HS-5 (cell line): Measurements from ENCODE around the gene UCMA.

Experiments used
- DNase-seq: peaks from one replicate; pipeline ENCODE4 v3.0.0-alpha.2; 2012; ENCODE audit warnings: low read depth

Gene UCMA

DNA sequence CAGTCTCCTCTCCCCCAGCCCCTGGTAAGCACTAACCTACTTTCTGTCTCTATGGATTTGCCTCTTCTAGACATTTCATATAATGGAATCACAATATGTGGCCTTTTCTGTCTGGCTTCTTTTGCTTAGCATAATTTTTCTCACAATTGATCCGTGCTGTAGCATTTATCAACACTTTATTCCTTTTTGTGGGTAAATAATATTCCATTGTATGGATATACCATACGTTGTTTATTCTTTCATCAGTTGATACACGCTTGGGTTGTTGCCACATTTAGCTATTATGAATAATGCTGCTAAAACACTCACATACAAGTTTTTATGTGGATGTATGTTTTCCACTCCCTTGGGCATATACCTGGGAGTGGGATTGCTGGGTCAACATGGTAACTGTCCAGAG, 47.0 kb downstream of the UCMA start:
- DNase-seq, result no peak

DNA sequence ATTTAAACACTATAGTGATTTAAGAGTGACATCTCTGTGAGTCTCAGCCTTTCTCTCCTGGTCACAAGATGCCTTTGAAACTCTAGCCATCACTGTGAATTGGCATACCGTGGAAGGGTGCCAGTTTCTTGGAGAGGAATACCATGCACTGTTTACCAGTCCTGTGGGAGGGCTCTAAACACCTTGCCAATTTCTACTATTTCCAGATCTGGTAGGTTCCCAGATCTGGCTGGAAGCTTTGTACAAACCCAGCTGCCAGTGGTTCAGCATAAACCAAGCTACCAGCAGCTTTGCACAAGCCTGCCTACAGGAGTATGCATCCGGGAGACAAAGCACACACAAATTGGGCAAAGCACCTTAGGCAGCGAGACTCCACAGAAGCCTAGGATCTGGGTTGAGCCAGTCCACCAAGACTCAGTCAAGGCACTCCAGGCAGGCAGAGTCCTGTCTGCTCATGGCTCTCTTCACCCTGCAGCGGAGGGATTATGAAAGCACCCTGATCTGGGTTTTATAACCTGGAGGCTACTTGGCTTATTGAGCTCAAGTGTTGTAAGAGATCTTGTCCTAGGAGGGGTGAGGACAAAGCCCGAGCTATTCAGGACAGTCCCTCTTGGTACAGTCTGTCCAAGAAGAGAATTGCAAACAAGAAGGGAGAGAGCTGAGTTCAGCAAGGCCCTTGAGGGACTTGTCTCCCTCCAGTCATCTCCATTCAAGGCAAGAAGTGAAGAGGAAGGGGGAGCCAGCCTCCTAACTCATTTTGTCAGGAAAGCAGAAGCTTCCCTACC, 49.3 kb downstream of the UCMA start:
- DNase-seq, result no peak

DNA sequence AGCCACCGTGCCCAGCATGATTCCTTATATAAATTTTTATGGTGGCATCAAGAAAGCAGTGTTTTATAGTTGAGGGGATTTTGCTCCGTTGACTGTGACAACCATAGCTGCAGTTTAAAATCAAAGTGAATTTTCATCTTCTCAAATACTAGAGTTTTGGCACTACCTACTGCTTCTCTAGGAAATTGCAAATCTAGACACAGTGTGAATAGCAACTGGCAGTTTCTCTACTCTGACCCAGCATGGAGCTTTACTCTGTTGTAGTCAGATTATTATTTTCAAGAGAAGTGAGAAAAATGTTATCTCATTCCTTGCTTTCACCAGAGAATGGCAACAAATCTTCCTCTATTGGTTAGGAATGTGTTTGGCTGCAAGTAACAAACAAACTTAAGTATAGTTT, 49.9 kb downstream of the UCMA start:
- no peak for DNase-seq

DNA sequence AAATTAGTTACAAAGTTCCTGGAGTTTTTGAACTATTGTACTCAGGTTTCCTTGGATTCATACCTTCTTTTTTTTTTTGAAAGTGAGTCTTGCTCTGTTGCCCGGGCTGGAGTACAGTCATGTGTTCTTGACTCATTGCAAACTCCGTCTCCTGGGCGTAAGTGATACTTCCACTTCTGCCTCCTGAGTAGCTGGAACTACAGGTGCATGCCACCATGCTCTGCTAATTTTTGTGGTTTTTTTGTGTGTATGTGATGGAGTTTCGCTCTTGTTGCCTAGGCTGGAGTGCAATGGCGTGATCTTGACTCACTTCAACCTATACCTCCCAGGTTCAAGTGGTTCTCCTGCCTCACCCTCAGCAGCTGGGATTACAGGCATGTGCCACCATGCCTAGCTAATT, 50.5 kb downstream of the UCMA start:
- DNase-seq, result no peak

DNA sequence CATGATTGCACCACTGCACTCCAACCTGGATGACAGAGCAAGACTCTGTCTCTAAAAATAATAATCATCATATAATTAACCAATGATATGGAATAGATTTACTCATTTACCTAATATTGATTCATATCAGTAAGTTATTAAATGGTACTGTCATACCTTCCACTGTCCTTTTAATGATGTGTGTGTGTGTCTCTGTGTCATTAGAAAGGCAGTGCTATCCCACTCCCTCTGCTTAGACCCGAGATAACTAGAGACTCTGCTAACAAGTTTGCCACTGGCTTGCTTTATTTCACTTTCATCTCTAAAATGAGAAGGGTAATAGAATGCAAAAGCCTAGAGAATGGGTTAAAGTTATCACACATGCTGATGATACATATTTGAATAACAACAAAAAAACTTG, 51.8 kb downstream of the UCMA start:
- no peak for DNase-seq

DNA sequence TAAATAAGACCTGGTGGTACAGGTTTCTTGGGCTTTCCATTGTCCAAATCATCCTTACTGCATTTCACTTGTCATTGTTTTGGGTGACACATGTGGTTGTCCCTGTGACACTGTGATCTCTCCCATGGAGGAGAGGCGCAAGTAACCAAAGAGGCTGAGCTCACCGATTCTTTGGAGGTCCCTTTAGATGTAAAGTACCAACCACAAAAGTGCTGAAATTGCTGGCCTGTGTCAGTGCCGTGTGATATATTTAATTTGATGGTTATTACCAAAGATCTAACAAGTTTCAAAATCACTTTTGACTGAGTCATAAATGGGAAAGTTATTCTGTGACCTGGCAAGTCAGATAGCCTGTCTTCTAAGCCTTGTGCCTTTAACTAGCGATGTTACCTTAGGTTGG, 53.4 kb downstream of the UCMA start:
- no peak for DNase-seq

DNA sequence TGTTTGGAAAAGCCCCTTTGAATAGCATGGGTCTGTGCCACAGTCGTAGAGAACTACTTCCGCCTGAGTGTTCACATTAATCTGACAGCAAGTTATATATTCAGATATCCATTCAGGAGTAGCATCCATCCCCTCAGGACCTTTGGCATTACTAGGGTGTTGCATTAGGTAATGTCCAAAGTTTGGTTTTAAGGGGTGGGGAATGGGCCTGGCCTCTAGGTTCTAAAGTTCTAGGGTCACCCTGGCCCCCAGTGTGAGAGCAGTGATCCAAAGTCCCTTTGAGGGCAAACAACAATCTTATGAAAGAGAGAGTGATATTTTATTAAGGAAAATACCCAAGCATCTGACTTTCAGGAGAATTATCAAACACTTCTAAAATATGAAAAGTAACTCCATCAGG, 60.6 kb downstream of the UCMA start:
- no peak for DNase-seq
